GOT3 (cell line): ENCODE results near the gene FAM180A.

Experiments
- DNase-seq: peaks from one replicate; lab custom pipeline; 2025; ENCODE audit warnings: mixed read lengths; lab: John Stamatoyannopoulos, UW

The FAM180A gene

DNA sequence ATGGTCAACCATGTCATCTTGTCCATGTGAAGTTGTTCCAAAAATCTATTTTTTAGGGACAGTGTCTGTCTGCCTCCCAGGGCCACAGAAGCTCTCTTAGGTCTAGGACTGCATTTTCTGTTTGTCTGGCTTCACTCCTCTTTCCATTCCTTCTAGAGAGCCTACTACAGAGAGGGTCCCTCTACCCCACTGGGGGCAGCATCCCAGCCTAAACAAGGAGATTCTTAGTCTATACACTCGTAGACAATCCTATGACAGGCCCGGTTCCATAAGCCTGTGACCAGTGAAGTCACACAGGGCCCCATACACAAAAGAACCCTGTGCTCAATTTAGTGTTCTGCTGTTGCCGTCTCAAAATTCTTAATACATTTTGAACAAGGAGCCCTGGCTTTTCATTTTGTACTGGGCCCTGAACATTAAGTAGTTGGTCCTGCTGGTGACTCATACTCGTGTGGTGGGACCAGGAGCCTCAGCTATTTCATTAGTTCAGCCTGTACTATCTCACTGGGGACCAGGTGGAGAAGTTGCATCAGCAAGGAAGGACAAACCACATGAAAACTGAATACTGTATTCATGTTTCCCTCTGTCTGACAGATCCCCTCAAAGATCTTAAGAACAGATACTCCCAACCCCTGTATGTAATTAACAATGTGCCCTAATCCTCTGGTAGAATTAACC, 23.5 kb upstream of the FAM180A start:
- DNase-seq: no peak

DNA sequence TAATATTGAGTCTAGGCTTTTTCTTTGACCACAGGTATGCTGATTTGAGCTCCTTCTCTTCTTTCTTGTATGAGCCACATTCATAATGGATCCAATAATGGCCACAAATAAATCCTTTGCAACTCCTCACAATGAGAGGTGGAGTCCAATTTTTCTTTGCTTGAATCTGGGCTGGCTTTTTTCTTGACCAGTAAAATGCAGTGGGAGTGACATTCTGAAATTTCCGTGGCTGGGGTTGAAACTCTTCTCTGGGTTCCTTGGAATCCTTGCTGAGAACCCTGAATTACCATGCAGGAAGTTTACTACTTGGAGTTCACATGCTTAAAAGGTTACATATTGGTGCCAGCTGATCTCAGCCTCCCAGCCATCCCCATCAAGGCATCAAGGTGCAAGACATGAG, 22.4 kb upstream of the FAM180A start:
- no peak for DNase-seq

DNA sequence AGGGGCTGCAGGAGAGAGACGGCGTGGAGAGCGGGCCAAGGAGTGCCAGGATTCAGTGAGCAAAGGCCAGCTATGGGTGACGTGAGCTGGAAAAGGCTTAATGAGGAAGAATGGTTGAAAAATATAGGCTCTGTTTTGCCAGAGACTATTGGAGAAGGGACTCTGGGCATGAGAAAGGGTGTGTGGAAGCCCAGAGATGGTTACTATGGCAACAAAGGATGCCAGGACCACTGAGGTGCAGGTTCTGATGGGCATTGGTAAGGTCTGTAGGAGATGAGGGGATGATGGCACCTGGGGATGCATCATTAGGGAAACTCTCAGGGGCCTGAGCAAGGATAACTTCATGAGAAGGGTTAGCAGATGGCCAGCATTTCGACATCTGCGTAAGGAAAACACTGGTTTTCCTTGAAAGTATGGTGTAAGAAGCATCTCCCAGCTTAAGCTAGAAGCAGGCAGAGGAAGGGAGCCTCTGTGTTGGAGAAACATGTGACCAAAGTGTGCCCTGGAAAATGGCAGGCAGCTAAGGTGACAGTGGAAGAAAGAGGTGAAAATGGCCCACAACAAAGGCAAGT, 21.6 kb upstream of the FAM180A start:
- no peak for DNase-seq

DNA sequence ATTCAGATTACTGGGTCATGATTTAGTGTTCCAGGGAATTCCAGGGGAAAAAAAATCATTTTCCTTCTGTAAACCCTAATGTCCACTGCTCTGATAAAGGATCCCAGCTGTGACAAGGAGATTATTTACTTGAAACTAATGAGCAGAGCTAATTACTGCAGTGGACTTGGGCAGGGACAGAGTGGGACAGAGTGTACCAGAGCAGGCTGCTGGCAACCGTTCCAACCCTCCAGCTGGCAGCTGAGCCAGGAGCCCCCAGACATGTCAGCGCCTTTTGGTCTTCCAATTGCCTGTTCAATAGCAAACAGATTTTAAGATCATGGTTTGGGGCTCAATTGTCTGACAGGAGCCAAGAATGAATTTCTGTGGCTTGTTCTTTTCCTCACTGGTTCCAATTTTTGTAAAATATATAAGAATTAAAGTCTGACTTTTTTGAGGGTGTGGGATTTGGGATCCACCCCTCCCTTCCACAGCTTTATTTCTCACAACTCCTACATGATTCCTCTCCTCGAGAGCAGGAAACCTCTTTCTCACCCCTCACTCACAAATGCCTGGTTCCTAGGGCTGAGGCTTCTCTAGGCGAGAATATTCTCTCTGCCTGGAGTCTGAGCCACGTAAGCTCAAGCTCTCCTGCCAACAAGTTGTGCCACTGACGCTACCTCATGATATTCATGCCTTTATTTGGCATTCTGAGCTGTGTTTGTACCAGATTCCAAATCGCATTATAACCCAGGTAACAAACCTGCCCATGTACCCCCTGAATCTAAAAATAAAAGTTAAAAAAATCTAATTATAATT, 20.6 kb upstream of the FAM180A start:
- no peak for DNase-seq

DNA sequence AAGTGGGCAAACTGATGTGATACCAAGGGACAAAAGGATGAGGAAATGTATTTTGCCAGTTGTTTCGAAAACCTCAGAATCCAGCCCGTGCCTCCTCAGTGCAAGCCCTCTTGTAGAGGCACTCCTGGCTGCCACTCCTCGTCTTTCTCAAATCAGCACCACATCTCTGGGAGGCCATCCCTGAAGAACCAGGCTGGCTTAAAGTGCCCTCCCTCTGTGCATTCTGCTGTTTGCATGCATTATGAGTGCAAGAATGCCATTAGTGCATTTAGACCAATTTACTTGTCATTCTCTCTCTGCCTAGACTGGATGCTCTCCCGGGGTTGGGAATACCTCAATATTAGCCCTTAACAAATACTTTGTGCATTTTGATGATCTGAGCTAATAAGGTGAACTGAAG, 19.9 kb upstream of the FAM180A start:
- no peak for DNase-seq

DNA sequence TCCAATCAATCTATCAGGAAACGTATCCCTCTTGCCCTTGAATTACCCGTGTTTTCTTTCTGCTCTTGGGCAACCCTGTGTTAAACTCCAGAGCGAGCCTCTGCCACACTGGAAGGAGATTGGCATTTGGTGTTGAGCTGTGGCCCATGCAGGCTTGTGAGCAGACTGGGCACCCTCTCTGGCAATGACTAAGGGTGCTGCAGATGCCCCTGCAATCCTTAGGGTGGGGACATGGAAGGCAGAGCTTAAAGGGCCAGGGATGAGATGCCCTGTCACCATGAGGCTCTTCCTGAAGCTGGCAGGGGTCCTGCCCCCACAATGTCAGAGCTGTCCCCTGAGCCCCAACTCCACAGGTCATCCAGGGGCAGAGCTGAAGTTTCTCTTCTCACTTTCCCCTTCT, 19.5 kb upstream of the FAM180A start:
- no peak for DNase-seq

DNA sequence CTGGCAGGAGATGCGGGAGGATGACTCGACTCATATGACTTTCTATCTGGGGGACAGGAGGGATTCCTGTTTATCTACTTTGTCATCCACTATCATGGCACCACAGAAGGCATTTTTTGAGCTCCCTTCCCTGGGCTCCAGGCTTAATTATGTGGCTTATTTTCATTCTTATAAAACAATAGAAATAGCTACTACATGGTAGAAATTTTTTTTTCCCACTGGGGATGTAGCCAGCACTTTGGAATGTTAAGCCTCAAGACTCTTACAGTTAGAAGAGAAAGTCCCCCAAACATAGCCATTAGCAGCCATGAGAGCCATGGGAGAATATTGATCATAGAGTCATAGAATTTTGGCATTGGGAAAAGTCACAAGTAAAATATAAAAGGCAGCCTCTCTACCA, 14.6 kb upstream of the FAM180A start:
- no peak for DNase-seq

DNA sequence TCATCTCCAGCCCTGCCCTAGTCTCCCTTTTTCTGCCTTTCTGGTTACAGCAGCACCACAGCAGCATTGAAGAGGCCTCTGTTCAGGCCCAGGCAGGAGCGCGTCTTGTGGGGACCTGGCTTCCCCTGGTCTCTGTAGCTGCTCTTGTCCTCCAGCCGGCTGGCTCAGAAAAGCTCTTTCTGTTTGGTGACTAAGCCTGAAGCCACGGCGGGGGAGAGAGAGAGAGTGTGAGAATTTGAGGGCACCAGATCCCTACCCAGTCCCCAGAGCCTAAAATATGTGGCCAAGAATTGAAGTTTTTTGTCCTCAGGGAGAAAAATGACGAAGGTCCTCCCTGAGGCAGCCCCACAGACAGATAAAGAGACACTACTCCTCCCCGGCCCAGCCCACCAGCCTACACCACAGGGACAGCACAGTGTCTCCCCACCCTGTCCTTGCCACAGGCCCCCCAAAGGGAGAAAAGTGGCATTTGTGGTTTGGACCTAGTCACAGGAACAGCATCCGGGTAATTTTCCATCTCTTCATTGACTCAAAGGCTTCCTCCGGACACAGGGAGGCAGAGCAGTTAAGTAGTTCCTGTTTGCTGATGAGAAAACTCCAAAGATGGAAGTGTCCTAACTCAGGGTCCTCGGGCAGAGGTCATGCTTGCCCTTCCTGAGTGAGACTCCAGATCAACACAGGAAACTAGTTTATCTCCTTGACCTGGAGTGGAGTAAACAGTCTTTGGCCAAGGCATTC, 13.3 kb upstream of the FAM180A start:
- DNase-seq: no peak

DNA sequence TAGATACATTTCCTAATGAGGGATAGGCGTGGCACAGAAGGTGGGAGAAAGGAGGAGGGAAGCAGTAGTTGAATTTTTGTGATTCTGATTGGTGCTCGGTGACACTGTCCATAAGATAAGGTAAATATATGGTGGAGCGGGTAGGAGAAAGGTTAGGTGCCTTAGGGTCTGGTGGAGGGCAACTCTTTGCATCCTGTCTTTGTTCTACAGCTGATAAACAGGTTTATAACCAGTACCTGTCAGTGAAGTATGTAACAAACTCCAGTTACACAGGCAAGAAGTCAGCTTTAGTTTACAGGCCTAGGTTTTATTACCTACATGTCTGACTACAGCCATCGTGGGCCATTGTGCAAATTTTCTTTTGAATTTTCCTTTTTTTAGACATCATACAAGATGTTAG, 10.9 kb upstream of the FAM180A start:
- DNase-seq: no peak

DNA sequence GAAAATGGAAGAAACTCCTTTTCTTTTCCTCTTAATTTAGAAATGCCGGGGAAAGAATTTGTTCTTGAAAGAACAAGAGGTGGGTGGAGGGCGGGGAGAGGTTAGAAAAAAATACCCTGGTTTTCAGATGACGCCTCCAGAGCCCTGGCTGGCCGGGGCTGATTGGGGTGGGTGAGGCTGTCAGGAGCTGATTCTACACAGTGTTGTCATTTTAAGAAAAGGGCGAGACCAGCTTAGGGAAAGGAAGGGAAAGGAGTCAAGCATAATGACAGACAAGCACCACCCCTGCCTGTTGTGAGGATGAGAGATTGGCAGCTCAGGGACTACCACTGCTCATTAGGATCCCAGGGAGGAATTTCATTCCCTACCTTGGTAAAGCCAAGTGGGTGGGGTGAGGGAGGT, 9.9 kb upstream of the FAM180A start:
- no peak for DNase-seq

DNA sequence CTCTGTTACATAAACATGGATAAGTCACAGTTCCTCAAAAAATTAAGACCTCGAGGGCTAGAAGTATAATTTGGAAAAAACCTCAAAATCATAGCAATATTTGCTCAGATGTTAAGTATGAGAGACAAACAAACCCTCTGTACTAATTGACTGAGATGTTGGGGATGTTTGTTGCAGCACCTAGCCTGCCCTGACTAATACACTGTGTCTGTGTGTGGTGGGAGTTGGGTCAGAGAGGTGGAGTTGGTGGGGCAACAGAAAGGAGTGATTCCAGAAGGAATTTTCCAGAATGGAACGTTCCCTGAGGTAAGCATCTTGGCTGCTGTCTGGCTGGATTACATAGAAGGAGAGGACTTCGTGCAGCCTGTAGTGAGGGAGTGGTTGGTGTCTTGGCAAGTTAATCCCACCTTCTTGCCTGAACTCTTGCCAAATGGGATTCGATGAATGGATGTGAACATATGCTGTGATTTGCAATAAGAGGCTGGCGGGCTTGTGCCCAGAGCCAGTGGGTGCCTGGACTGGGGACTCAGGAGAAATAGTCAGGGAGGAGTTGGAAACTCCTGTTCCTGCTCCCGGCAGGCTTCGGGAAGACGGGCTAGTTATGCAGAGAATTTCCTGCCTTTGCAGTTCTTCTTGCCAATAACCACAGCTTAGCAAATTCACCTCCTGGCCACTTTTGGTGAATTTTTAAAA, 9.3 kb upstream of the FAM180A start:
- DNase-seq: no peak

DNA sequence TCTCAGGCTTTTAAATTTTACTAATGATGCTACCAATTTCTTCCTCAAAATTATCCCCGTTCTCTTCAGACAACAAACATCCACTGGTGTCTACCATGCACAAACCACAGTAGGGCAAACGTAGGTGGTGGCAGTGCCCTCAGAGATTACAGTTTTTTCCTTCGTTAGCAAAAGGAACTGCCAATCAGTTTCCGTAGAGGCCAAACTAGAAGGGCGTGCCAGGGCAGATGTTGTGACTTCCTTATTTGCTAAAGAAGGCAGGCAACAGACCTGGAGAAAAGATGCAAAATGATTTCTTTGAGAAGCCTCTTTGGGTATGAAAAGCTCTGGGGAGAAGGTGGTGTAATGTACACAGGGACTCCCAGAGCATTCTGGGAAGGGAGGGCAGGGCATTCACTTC, 7.6 kb upstream of the FAM180A start:
- DNase-seq: no peak

DNA sequence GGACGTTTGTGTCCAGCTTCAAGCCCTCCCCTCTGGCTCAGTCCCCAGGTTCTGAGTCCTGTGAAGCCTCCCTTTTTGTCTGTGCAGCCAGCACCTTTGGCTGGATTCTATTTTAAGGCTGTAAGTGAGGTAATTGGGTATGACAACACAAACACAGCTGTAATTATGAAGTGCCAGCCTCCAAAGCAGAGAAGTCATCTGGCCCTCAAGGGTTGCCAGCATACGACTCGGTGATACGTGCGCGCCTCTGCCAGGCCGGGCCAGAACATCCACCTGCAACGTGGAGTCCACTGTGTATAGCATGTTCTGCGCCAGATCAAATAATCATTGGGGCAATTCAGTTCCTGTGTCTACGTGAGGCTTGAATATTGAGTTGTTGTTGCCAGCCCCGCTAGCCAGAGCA, 6.7 kb upstream of the FAM180A start:
- no peak for DNase-seq

DNA sequence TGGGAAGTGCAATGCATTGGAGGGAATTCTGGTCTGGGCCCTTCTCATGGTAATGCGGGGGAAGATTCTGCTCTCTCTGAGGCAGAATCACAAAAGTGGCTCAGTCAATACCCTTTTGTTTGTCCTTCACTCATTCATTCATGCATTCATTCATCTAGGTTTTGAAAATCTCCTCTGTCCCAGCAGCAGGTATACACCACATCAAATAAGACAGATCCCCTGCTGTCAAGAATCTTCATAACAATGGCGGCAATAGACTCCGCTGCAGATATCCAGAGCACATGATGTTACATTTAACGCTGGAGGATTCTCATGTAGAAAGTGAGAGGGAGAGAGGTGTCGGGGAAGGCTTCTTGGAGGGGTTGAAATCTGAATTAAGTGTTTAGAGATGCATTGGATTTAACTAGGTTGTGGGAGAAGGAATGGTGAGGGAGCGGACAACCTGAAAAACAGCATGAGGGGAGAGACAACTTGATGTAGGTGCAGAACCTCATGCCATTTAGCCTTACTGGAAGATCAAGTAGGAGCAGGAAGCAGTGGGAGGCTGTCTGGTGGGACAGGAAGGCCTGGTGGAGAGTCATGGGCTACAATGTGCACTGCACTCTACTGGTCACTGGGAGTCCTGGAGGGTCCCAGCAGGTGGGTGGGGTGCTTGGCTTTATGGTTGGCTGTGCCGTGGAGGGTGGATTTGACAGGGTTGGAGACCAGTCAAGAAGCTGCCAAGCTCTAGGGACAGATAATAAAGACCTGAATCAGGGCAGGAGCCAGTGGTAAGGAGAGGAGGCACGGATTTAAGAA, 5.2 kb upstream of the FAM180A start:
- no peak for DNase-seq

DNA sequence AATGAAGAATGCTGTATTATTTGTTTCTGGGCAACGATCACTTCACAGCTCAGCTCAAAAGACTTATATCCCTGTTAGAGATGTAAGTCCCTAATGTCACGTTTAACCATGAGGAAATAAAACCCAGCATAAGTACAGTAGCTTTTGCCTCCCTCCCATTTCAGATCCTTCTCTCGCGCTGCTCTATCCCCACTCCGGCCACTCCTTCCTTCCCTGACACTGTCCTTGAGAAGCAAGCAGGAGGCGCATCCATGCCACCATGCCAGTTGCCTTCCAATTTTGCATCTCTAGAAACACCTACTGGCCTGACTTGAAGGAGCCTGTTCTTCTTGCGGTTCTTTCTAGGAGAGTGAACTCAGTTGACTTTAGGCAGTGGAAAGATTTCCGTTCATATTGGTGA, 1.2 kb downstream of the FAM180A start:
- DNase-seq: no peak

DNA sequence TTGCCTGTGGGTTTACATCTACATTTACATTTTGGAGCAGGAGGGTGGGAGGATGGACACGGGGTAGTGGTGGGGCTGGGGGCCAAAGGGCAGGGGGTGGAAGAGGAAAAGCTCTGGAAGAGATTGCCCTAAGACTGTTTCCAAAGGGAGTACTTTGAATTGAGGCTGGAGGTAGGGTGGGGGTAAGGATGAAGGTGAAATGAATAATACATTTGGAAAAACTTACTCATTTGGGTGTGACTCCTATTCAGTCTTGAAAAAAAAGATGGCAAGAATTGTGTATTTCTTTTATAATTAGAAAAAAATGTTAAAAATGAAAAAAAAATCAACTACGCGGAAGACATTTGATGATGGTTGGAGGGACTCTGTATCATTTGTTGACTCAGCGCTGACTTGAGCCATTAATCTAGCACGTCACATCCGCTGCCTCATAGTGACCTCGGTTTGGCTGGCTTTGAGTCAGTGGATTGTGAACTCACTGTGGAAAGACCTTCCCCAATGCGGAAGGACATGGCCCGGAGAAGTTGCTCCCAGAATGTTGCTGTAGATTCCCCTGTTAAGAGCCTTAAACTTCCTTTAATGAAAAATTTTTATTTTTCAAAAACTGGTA, 2.8 kb downstream of the FAM180A start:
- DNase-seq: no peak

DNA sequence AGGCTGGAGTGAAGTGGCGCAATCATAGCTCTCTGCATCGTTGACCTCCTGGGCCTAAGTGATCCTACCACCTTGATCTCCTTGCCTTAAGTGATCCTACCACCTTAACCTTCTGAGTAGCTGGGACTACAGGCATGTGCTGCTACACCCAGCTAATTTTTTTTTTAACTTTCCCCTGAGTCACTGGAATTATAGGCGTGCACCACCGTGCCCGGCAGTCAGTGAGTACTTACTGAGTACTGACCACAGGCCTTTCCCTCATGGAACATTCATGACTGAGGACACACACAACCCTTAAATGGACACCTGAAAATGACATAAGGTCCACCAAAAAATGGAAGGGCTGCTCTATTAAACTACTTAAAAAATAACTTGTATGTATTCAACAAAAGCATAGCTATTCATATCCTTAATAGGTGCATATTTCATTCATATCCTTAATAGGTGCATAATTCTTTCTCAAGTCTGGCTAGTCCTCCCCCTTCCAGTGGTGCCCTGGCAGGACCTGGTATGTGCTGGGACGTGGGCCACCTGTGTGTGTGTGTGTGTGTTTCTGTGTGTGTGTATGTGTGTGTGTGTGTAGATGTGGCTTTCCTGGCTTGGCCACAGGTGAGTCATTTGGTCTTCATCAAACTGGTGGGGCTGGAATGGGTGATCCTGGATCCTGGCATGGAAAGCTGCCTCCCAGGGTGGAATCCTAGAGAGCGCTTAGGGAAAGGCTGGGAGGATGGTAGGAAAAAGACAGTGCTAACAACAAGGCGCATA, 3.5 kb downstream of the FAM180A start:
- no peak for DNase-seq

DNA sequence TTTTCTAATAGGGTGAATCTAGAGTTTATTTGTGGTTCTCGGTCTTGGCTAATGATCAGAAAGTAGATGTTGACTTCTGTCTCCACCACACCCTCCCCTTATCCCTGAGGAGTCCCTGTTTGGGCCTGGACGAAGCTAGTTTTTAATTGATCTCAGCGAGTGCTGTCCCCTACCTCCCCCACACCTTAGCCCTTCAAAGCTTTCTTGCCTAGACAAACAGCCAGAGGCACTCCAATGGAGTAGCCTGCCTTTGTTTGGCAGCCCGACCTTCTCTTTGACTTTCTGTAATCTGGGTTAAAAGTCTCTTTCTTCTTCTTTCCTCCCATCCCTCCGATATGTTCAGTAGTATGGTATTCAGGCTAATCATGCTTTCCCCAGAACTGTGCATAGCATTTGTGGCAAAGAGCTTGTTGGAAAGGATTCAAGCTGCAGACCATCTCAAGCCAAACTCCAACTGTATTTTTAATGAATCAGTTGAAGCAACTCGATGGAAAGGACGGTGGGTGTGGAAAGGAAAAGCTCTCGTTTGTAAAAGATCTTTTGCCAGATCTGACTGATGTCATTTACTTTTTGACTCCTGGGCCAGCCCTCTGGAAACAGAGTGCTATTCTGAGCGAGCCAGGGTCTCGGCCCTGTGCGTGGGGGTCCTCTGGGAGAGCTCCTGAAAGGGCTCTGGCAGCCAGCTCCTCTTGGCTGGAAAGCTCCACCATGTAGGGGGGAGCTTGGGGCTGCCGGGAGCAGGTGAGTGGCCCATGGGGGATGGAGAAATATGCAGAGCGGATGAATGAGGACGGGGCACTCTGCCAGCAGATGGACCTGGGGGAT, 4.5 kb downstream of the FAM180A start:
- no peak for DNase-seq

DNA sequence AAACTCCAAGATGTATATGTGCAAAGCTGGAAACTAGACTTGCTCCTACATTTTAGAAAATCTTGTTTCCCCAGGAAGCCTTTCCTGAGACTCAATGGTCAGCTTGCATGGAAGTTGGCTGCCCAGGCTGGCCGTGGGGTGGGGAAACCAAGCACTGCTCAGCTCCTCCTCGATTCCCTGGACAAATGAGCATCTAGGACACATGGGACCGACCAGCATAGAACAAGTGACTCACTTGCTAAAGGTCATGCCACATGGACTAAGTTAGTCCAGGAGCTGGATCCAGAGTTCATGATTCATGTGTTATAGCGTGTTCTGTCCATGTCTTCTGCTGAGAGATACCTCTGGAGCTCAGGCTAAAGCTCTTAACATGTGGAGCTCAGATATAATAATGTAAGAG, 6.2 kb downstream of the FAM180A start:
- DNase-seq: no peak
